ENCODE results near the gene FAM180B.

- TF ChIP-seq CTCF (IDR thresholded peaks at IDR 0.05; ENCODE audit: low read depth, low read length, missing input control) = no peak
- TF ChIP-seq RAD21 (IDR thresholded peaks at IDR 0.05) = no peak
- TF ChIP-seq TAF1 (conservative IDR thresholded peaks at IDR 0.05) = no peak
- no peak for TF ChIP-seq MAX (IDR thresholded peaks at IDR 0.05)
- TF ChIP-seq GABPA (IDR thresholded peaks at IDR 0.05 in 1 of 2, conservative IDR thresholded peaks at IDR 0.05 in 1 of 2) = no peak
- TF ChIP-seq REST (IDR thresholded peaks at IDR 0.05) = no peak
- no peak for TF ChIP-seq SP1 (IDR thresholded peaks at IDR 0.05)
- no peak for TF ChIP-seq ZBTB33 (IDR thresholded peaks at IDR 0.05)
- TF ChIP-seq ATF3 (IDR thresholded peaks at IDR 0.05) = no peak
- no peak for TF ChIP-seq EGR1 (IDR thresholded peaks at IDR 0.05; ENCODE audit: low read depth in 2 of 2)
- no peak for TF ChIP-seq JUND (IDR thresholded peaks at IDR 0.05)
- no peak for TF ChIP-seq YY1 (IDR thresholded peaks at IDR 0.05)
- TF ChIP-seq FOXA1 (IDR thresholded peaks at IDR 0.05) = no peak
These were observed 19.4 kb downstream of the FAM180B start for GRCh38 chr11:47605921-47606320.
